IPS-20b (cell line): ENCODE measurements around the gene KRT25.

Experiments used
- H3K27ac ChIP-seq: one replicate; pipeline ENCODE4 v1.5.1; 2013; ENCODE audit warnings: low read length
- H3K27me3 ChIP-seq: 2 replicates; pipeline ENCODE4 v1.6.1; 2013; ENCODE audit warnings: mild to moderate bottlenecking, low read length, inconsistent platforms; ENCODE audit not compliant: insufficient read depth
- H3K36me3 ChIP-seq: 2 replicates; pipeline ENCODE4 v1.6.1; 2013; ENCODE audit warnings: low read depth, mild to moderate bottlenecking, inconsistent platforms, low read length, moderate library complexity; ENCODE audit not compliant: insufficient read depth
- H3K4me1 ChIP-seq: 2 replicates; pipeline ENCODE4 v1.6.1; 2013; ENCODE audit warnings: mild to moderate bottlenecking, control low read depth, inconsistent platforms, low read length, moderate library complexity; ENCODE audit not compliant: insufficient read depth
- H3K4me3 ChIP-seq: 2 replicates; pipeline ENCODE4 v1.5.1; 2013; ENCODE audit warnings: mild to moderate bottlenecking, low read length, inconsistent platforms
- H3K9ac ChIP-seq: 2 replicates; pipeline ENCODE4 v1.6.1; 2013; ENCODE audit warnings: low read depth, mild to moderate bottlenecking, inconsistent platforms, low read length, moderate library complexity
- H3K9me3 ChIP-seq: 2 replicates; pipeline ENCODE4 v1.6.1; 2013; ENCODE audit warnings: mild to moderate bottlenecking, low read depth, low read length, inconsistent platforms; ENCODE audit not compliant: insufficient read depth

The KRT25 gene

GRCh38 chr17:40755231-40755630 is at the start of gene KRT25:
Gene KRT25, minus strand, starts transcription at chr17:40755331. Its CDS starts 60 bp downstream, at chr17:40755271.
- peaks cover 5% of the 10 kb centered on the region; the same call in 1 of the 2 replicates for H3K27me3 ChIP-seq

GRCh38 chr17:40803617-40804082 is 48.5 kb upstream of the KRT25 start:
- H3K27me3 ChIP-seq = peaks cover 75% of the 10 kb centered on the region
- no peak overlapping the region for H3K4me3 ChIP-seq
- H3K9me3 ChIP-seq = no peaks in the 10 kb centered on the region
- no peaks in the 10 kb centered on the region for H3K36me3 ChIP-seq
- H3K4me1 ChIP-seq = no peaks in the 10 kb centered on the region
- no peak overlapping the region for H3K9ac ChIP-seq
- no peak overlapping the region for H3K27ac ChIP-seq

More at GRCh38 chr17:40755231-40755630, at the start of gene KRT25:
- Histone ChIP-seq H3K4me1 (no peaks in the 10 kb centered on the region), H3K27ac (no peak within 1 kb of the TSS), H3K36me3 (no peaks in the 10 kb centered on the region), H3K4me3 (no peak within 1 kb of the TSS), H3K9ac (no peak within 1 kb of the TSS), H3K9me3 (peaks cover 4% of the 10 kb centered on the region; the same call in 1 of the 2 replicates)

- no peak overlapping the region for H3K4me3 ChIP-seq
- H3K9me3 ChIP-seq = no peaks in the 10 kb centered on the region
- no peak overlapping the region for H3K9ac ChIP-seq
- peaks cover 50% of the 10 kb centered on the region for H3K27me3 ChIP-seq
- H3K4me1 ChIP-seq = no peaks in the 10 kb centered on the region
- H3K27ac ChIP-seq = no peak overlapping the region
- no peaks in the 10 kb centered on the region for H3K36me3 ChIP-seq
These were observed 46.0 kb upstream of the KRT25 start for GRCh38 chr17:40801157-40801556.

- Histone ChIP-seq H3K27me3 (peaks cover 50% of the 10 kb centered on the region), H3K36me3 (no peaks in the 10 kb centered on the region), H3K9me3 (no peaks in the 10 kb centered on the region), H3K4me3 (no peak overlapping the region), H3K27ac (no peak overlapping the region), H3K9ac (no peak overlapping the region), H3K4me1 (no peaks in the 10 kb centered on the region)
These were observed 45.2 kb upstream of the KRT25 start for GRCh38 chr17:40800381-40800780.

- H3K4me1 ChIP-seq = no peaks in the 10 kb centered on the region
- H3K4me3 ChIP-seq = no peak within 1 kb of the TSS
- peaks cover 50% of the 10 kb centered on the region for H3K27me3 ChIP-seq
- H3K36me3 ChIP-seq = no peaks in the 10 kb centered on the region
- no peak within 1 kb of the TSS for H3K27ac ChIP-seq
- no peak within 1 kb of the TSS for H3K9ac ChIP-seq
- no peaks in the 10 kb centered on the region for H3K9me3 ChIP-seq
These were observed 44.7 kb upstream of the KRT25 start, which contains the start of gene KRT28 for GRCh38 chr17:40799859-40800258. Gene KRT28, minus strand, starts transcription at chr17:40799959. Its CDS starts 66 bp downstream, at chr17:40799893.

GRCh38 chr17:40796846-40797245 is 41.7 kb upstream of the KRT25 start:
- H3K27me3 ChIP-seq = peaks cover 36% of the 10 kb centered on the region
- no peaks in the 10 kb centered on the region for H3K4me1 ChIP-seq
- no peak overlapping the region for H3K27ac ChIP-seq
- no peak overlapping the region for H3K4me3 ChIP-seq
- H3K9me3 ChIP-seq = no peaks in the 10 kb centered on the region
- no peak overlapping the region for H3K9ac ChIP-seq
- no peaks in the 10 kb centered on the region for H3K36me3 ChIP-seq

GRCh38 chr17:40795019-40795667 is 40.0 kb upstream of the KRT25 start:
- Histone ChIP-seq H3K4me3 (no peak overlapping the region), H3K27ac (no peak overlapping the region), H3K9ac (no peak overlapping the region), H3K27me3 (peaks cover 20% of the 10 kb centered on the region), H3K4me1 (no peaks in the 10 kb centered on the region), H3K36me3 (no peaks in the 10 kb centered on the region), H3K9me3 (no peaks in the 10 kb centered on the region)

- no peak overlapping the region for H3K27ac ChIP-seq
- H3K9me3 ChIP-seq = no peaks in the 10 kb centered on the region
- H3K36me3 ChIP-seq = no peaks in the 10 kb centered on the region
- peaks cover 15% of the 10 kb centered on the region for H3K27me3 ChIP-seq
- H3K9ac ChIP-seq = no peak overlapping the region
- no peak overlapping the region for H3K4me3 ChIP-seq
- H3K4me1 ChIP-seq = no peaks in the 10 kb centered on the region
These were observed 39.3 kb upstream of the KRT25 start for GRCh38 chr17:40794466-40794865.

- H3K4me1 ChIP-seq = no peaks in the 10 kb centered on the region
These were observed 38.7 kb upstream of the KRT25 start for GRCh38 chr17:40793832-40794231.

GRCh38 chr17:40791787-40792436 is 36.8 kb upstream of the KRT25 start:
- Histone ChIP-seq H3K9me3 (no peaks in the 10 kb centered on the region), H3K4me1 (no peaks in the 10 kb centered on the region), H3K27me3 (peaks cover 12% of the 10 kb centered on the region; the same call in 1 of the 2 replicates), H3K27ac (no peak overlapping the region), H3K36me3 (no peaks in the 10 kb centered on the region), H3K9ac (no peak overlapping the region), H3K4me3 (no peak overlapping the region)

More at GRCh38 chr17:40793832-40794231, 38.7 kb upstream of the KRT25 start:
- no peak overlapping the region for H3K4me3 ChIP-seq
- H3K36me3 ChIP-seq = no peaks in the 10 kb centered on the region
- H3K27me3 ChIP-seq = peaks cover 12% of the 10 kb centered on the region; the same call in 1 of the 2 replicates
- H3K27ac ChIP-seq = no peak overlapping the region
- H3K9me3 ChIP-seq = no peaks in the 10 kb centered on the region
- H3K9ac ChIP-seq = no peak overlapping the region

GRCh38 chr17:40791111-40791510 is 36.0 kb upstream of the KRT25 start:
- H3K9ac ChIP-seq = no peak overlapping the region
- H3K4me3 ChIP-seq = no peak overlapping the region
- no peaks in the 10 kb centered on the region for H3K9me3 ChIP-seq
- H3K36me3 ChIP-seq = no peaks in the 10 kb centered on the region
- H3K4me1 ChIP-seq = no peaks in the 10 kb centered on the region
- H3K27me3 ChIP-seq = peaks cover 12% of the 10 kb centered on the region; the same call in 1 of the 2 replicates
- no peak overlapping the region for H3K27ac ChIP-seq

GRCh38 chr17:40782450-40782849 is 27.3 kb upstream of the KRT25 start, which contains the start of gene KRT27:
Gene KRT27, minus strand, starts transcription at chr17:40782550. Its CDS starts 57 bp downstream, at chr17:40782493.
- Histone ChIP-seq H3K27me3 (peaks cover 19% of the 10 kb centered on the region), H3K27ac (no peak within 1 kb of the TSS), H3K4me3 (no peak within 1 kb of the TSS), H3K36me3 (no peaks in the 10 kb centered on the region), H3K4me1 (no peaks in the 10 kb centered on the region), H3K9ac (no peak within 1 kb of the TSS), H3K9me3 (no peaks in the 10 kb centered on the region)
